Activated CD8-positive, alpha-beta T cell treated with anti-CD3 and anti-CD28 coated beads for 36 hours (primary cell): Measurements from ENCODE around the gene PLAC9. TPM values are rescaled to one million over a fixed set of nuclear protein-coding genes. Genes with fewer than 3 reads are reported as not detected.

Experiments
- ATAC-seq: fragments of 200-7000 bp; cut with Tn5 transposase; one replicate; pipeline ENCODE4 v1.10.0; 2021; ENCODE audit warnings: mild to moderate bottlenecking, moderate library complexity
- CTCF ChIA-PET: fragments of 350-600 bp; sonication (Branson Sonifier 250); formaldehyde crosslinking; loops from one replicate; lab custom pipeline; 2021; ENCODE audit warnings: antibody characterized with exemption; lab: Charles Lee
- POLR2A ChIA-PET: fragments of 350-600 bp; sonication (Branson Sonifier 250); formaldehyde crosslinking; loops from one replicate; lab custom pipeline; 2021; ENCODE audit warnings: antibody characterized with exemption; lab: Charles Lee
- DNase-seq: peaks from one replicate; pipeline ENCODE4 v3.0.0-alpha.2; 2020
- H3K27ac Mint-ChIP-seq: one replicate; pipeline ENCODE4 v1.8.0; 2021; ENCODE audit warnings: mild to moderate bottlenecking, mixed read lengths
- H3K27me3 Mint-ChIP-seq: one replicate; pipeline ENCODE4 v1.8.0; 2021; ENCODE audit warnings: mixed read lengths
- H3K36me3 Mint-ChIP-seq: one replicate; pipeline ENCODE4 v1.8.0; 2021; ENCODE audit warnings: low read depth, mixed read lengths
- H3K4me1 Mint-ChIP-seq: one replicate; pipeline ENCODE4 v1.8.0; 2021; ENCODE audit warnings: low read depth, mixed read lengths
- H3K4me3 Mint-ChIP-seq: one replicate; pipeline ENCODE4 v1.8.0; 2021; ENCODE audit warnings: mild to moderate bottlenecking, moderate library complexity, mixed read lengths
- H3K9me3 Mint-ChIP-seq: one replicate; pipeline ENCODE4 v1.8.0; 2021; ENCODE audit warnings: mixed read lengths
- CTCF ChIP-seq: fragments of 200-600 bp; IDR thresholded peaks from one replicate; pipeline ENCODE4 v1.8.0; 2022; ENCODE audit warnings: antibody characterized with exemption, mild to moderate bottlenecking
- intact Hi-C: fragments of 100-400 bp; cut with micrococcal nuclease; formaldehyde crosslinking; loops from one replicate; pipeline ENCODE4 v1.10.0; 2022
- total RNA-seq, 2 experiments: library from RNA; stranded (reverse); gene quantifications; one replicate each; pipeline ENCODE4 v1.2.3, GENCODE V29; 2021

PLAC9 gene
- total RNA-seq, 2 experiments from 2014 or later, result not detected

GRCh38 chr10:80118669-80119068 lies 13.9 kb upstream of the PLAC9 start:
- POLR2A ChIA-PET, result interaction anchor here (0.6 kb wide), 1 partner anchor 15 kb away, joined by 3 read pairs; no protein-coding TSS in a partner anchor
- TF ChIP-seq CTCF, result no peak

GRCh38 chr10:80122110-80122710 lies 10.3 kb upstream of the PLAC9 start:
- Mint-ChIP-seq H3K36me3 (no peaks in the 10 kb centered on the region), H3K9me3 (no peaks in the 10 kb centered on the region), H3K27me3 (peaks cover 5% of the 10 kb centered on the region), H3K4me3 (no peak overlapping the region), H3K27ac (no peak overlapping the region), H3K4me1 (no peaks in the 10 kb centered on the region)
- DNase-seq (no peak), ATAC-seq (no peak)
- ChIA-PET POLR2A (no interaction called here), CTCF (interaction anchor here (1.4 kb wide), 1 partner anchor 64 kb away, joined by 4 read pairs; no protein-coding TSS in a partner anchor)
- no peak for TF ChIP-seq CTCF
- intact Hi-C loops, result no loop called here

More at GRCh38 chr10:80118669-80119068, 13.9 kb upstream of the PLAC9 start:
- Mint-ChIP-seq H3K36me3 (no peaks in the 10 kb centered on the region), H3K4me3 (no peak overlapping the region), H3K27me3 (peaks cover 5% of the 10 kb centered on the region), H3K27ac (no peak overlapping the region), H3K4me1 (no peaks in the 10 kb centered on the region), H3K9me3 (no peaks in the 10 kb centered on the region)
- CTCF ChIA-PET, result interaction anchor here (1.4 kb wide), 2 partner anchors 12 to 60 kb away, joined by 3 read pairs; no protein-coding TSS in a partner anchor
- no peak for DNase-seq
- intact Hi-C loops, result no loop called here
- no peak for ATAC-seq

- no peak for TF ChIP-seq CTCF
- intact Hi-C loops, result no loop called here
- no peaks in the 10 kb centered on the region for H3K36me3 Mint-ChIP-seq
- CTCF ChIA-PET, result interaction anchor here (1.4 kb wide), 1 partner anchor 64 kb away, joined by 4 read pairs; no protein-coding TSS in a partner anchor
- H3K4me3 Mint-ChIP-seq, result no peak overlapping the region
- DNase-seq (no peak), ATAC-seq (no peak)
- H3K27me3 Mint-ChIP-seq, result peaks cover 5% of the 10 kb centered on the region
- H3K9me3 Mint-ChIP-seq, result no peaks in the 10 kb centered on the region
- H3K27ac Mint-ChIP-seq, result no peak overlapping the region
- no peaks in the 10 kb centered on the region for H3K4me1 Mint-ChIP-seq
- POLR2A ChIA-PET, result no interaction called here
These were observed 9.8 kb upstream of the PLAC9 start for GRCh38 chr10:80122746-80123145.

GRCh38 chr10:80126876-80127275 lies 5.7 kb upstream of the PLAC9 start:
- no peak overlapping the region for H3K4me3 Mint-ChIP-seq
- H3K27me3 Mint-ChIP-seq, result peaks cover 9% of the 10 kb centered on the region
- no peak for ATAC-seq
- ChIA-PET CTCF (no interaction called here), POLR2A (no interaction called here)
- no peak for DNase-seq
- H3K4me1 Mint-ChIP-seq, result no peaks in the 10 kb centered on the region
- H3K9me3 Mint-ChIP-seq, result no peaks in the 10 kb centered on the region
- no peak overlapping the region for H3K27ac Mint-ChIP-seq
- intact Hi-C loops, result no loop called here
- TF ChIP-seq CTCF, result no peak
- H3K36me3 Mint-ChIP-seq, result no peaks in the 10 kb centered on the region

- Mint-ChIP-seq H3K27me3 (peaks cover 22% of the 10 kb centered on the region), H3K4me1 (peaks cover 2% of the 10 kb centered on the region), H3K4me3 (no peak overlapping the region), H3K27ac (no peak overlapping the region), H3K36me3 (no peaks in the 10 kb centered on the region), H3K9me3 (no peaks in the 10 kb centered on the region)
- ChIA-PET CTCF (interaction anchor here (1.0 to 1.8 kb wide), 3 partner anchors 12 to 91 kb away, joined by 4 to 5 read pairs (median 5); no protein-coding TSS in a partner anchor), POLR2A (no interaction called here)
- TF ChIP-seq CTCF, result no peak
- DNase-seq, result no peak
- ATAC-seq, result no peak
- intact Hi-C loops, result loop anchor here (10.0 kb wide), 1 partner anchor 77 kb away; no protein-coding TSS in a partner anchor
These were observed 1.0 kb upstream of the PLAC9 start for GRCh38 chr10:80131499-80131901.
